Panc1 (cell line): Measurements from ENCODE around the gene CDHR2. TPM values are rescaled to one million over a fixed set of nuclear protein-coding genes. Genes with fewer than 3 reads are reported as not detected.

ENCODE experiments used
- microRNA-seq: library from miRNA; unstranded; fragments of <30 nt; microRNA quantifications from one replicate; pipeline ENCODE4 v1.1.0, GENCODE V29; 2020; ENCODE audit not compliant: unreplicated experiment
- total RNA-seq: library from RNA; stranded (reverse); gene quantifications from one replicate; pipeline ENCODE4 v1.2.1, GENCODE V29; 2021; ENCODE audit not compliant: unreplicated experiment

The CDHR2 gene
- total RNA-seq, 1 experiment from 2014 or later, result 0.72 TPM

Small RNA genes within 50 kb of the gene (microRNA-seq; reads per million reads assigned to microRNA genes)
- gene MIR4281, result not detected

Other genes with a start within 250 kb of the CDHR2 start
- 92.3 TPM for gene KIAA1191, start 187.6 kb upstream of the CDHR2 start, total RNA-seq
- gene ARL10, start 183.9 kb upstream of the CDHR2 start, total RNA-seq, result 2.0 TPM
- gene NOP16, start 160.7 kb upstream of the CDHR2 start, total RNA-seq, result 76.2 TPM
- 162 TPM for gene HIGD2A, start 160.6 kb upstream of the CDHR2 start, total RNA-seq
- gene CLTB, start 132.8 kb upstream of the CDHR2 start, total RNA-seq, result 124 TPM
- gene FAF2, start 101.0 kb upstream of the CDHR2 start, total RNA-seq, result 86.6 TPM
- 113 TPM for gene RNF44, start 11.9 kb upstream of the CDHR2 start, total RNA-seq
- 18.9 TPM for gene GPRIN1, start 60.8 kb downstream of the CDHR2 start, total RNA-seq
- 0.77 TPM for gene SNCB, start 81.2 kb downstream of the CDHR2 start, total RNA-seq
- gene EIF4E1B, start 81.3 kb downstream of the CDHR2 start, total RNA-seq, result not detected
- 64.7 TPM for gene TSPAN17, start 98.1 kb downstream of the CDHR2 start, total RNA-seq